Glutamatergic neuron (in vitro differentiated cells): ENCODE measurements around the gene OLFM1. TPM values are rescaled to one million over a fixed set of nuclear protein-coding genes. Genes with fewer than 3 reads are reported as not detected.

Experiments
- DNase-seq: peaks from one replicate; pipeline ENCODE4 v3.0.0; 2022
- H3K27ac Mint-ChIP-seq: one replicate; pipeline ENCODE4 v1.8.0; 2020; ENCODE audit warnings: mild to moderate bottlenecking, mixed read lengths, inconsistent platforms; ENCODE audit not compliant: unreplicated experiment
- H3K27me3 Mint-ChIP-seq: one replicate; pipeline ENCODE4 v1.8.0; 2020; ENCODE audit warnings: mild to moderate bottlenecking, moderate library complexity, mixed read lengths, inconsistent platforms; ENCODE audit not compliant: unreplicated experiment
- H3K36me3 Mint-ChIP-seq: one replicate; pipeline ENCODE4 v1.8.0; 2020; ENCODE audit warnings: mild to moderate bottlenecking, mixed read lengths, inconsistent platforms; ENCODE audit not compliant: unreplicated experiment
- H3K4me1 Mint-ChIP-seq: one replicate; pipeline ENCODE4 v1.8.0; 2020; ENCODE audit warnings: mild to moderate bottlenecking, low read depth, mixed read lengths, inconsistent platforms; ENCODE audit not compliant: unreplicated experiment
- H3K4me3 Mint-ChIP-seq: one replicate; pipeline ENCODE4 v1.8.0; 2020; ENCODE audit warnings: mild to moderate bottlenecking, mixed read lengths, inconsistent platforms; ENCODE audit not compliant: unreplicated experiment
- H3K9me3 Mint-ChIP-seq: one replicate; pipeline ENCODE4 v1.8.0; 2020; ENCODE audit warnings: mild to moderate bottlenecking, moderate library complexity, mixed read lengths, inconsistent platforms; ENCODE audit not compliant: unreplicated experiment
- CTCF ChIP-seq: fragments of 200-600 bp; sonication (generic); IDR thresholded peaks from one replicate; pipeline ENCODE4 v1.5.0; 2021; ENCODE audit not compliant: partially characterized antibody, unreplicated experiment
- total RNA-seq: library from RNA; stranded (reverse); fragmentation: NEBNext Ultra II Directional; extraction: Animal tissue kit (Norgen Biotek cat#: 25700); gene quantifications from one replicate; pipeline ENCODE4 v1.2.1, GENCODE V29; 2021; ENCODE audit not compliant: unreplicated experiment

Gene OLFM1
- total RNA-seq, 1 donor from 2014 or later: 387 TPM

GRCh38 chr9:135046739-135047350 is 40.6 kb upstream of the OLFM1 start:
- H3K4me3 Mint-ChIP-seq: no peak overlapping the region
- DNase-seq: no peak
- H3K27me3 Mint-ChIP-seq: peaks cover 13% of the 10 kb centered on the region
- no peaks in the 10 kb centered on the region for H3K36me3 Mint-ChIP-seq
- peaks cover 6% of the 10 kb centered on the region for H3K9me3 Mint-ChIP-seq
- no peak for TF ChIP-seq CTCF
- H3K4me1 Mint-ChIP-seq: peaks cover 33% of the 10 kb centered on the region
- H3K27ac Mint-ChIP-seq: no peak overlapping the region

- no peak for DNase-seq
- Mint-ChIP-seq H3K4me1 (peaks cover 33% of the 10 kb centered on the region), H3K4me3 (no peak overlapping the region), H3K9me3 (peaks cover 8% of the 10 kb centered on the region), H3K27ac (no peak overlapping the region), H3K36me3 (peaks cover 7% of the 10 kb centered on the region), H3K27me3 (peaks cover 11% of the 10 kb centered on the region)
- no peak for TF ChIP-seq CTCF
These were observed 39.9 kb upstream of the OLFM1 start for GRCh38 chr9:135047521-135047920.

GRCh38 chr9:135048046-135048757 is 39.3 kb upstream of the OLFM1 start:
- Mint-ChIP-seq H3K9me3 (peaks cover 8% of the 10 kb centered on the region), H3K27ac (peak overlapping the region; percentile 43), H3K36me3 (peaks cover 8% of the 10 kb centered on the region), H3K4me1 (peaks cover 33% of the 10 kb centered on the region), H3K27me3 (peaks cover 11% of the 10 kb centered on the region), H3K4me3 (no peak overlapping the region)
- no peak for DNase-seq
- TF ChIP-seq CTCF: no peak

- TF ChIP-seq CTCF: no peak
- peaks cover 8% of the 10 kb centered on the region for H3K36me3 Mint-ChIP-seq
- H3K27ac Mint-ChIP-seq: peak overlapping the region; percentile 43
- peak overlapping the region; percentile 42 for H3K4me3 Mint-ChIP-seq
- peaks cover 33% of the 10 kb centered on the region for H3K4me1 Mint-ChIP-seq
- no peak for DNase-seq
- H3K9me3 Mint-ChIP-seq: peaks cover 8% of the 10 kb centered on the region
- H3K27me3 Mint-ChIP-seq: peaks cover 11% of the 10 kb centered on the region
These were observed 38.6 kb upstream of the OLFM1 start for GRCh38 chr9:135048758-135049444.

GRCh38 chr9:135049460-135049859 is 38.0 kb upstream of the OLFM1 start:
- no peak for DNase-seq
- H3K4me3 Mint-ChIP-seq: peak overlapping the region; percentile 42
- H3K27me3 Mint-ChIP-seq: peaks cover 9% of the 10 kb centered on the region
- peaks cover 8% of the 10 kb centered on the region for H3K9me3 Mint-ChIP-seq
- peaks cover 8% of the 10 kb centered on the region for H3K36me3 Mint-ChIP-seq
- peak overlapping the region; percentile 43 for H3K27ac Mint-ChIP-seq
- peaks cover 33% of the 10 kb centered on the region for H3K4me1 Mint-ChIP-seq
- no peak for TF ChIP-seq CTCF
